Mesenchymal stem cell (in vitro differentiated cells and primary cell): Measurements from ENCODE around the gene GAS6.
A peak's percentile ranks its signal among the peaks of the same experiment; 100 is the strongest.

Experiments
- DNase-seq: peaks from one replicate; pipeline ENCODE4 v3.0.0-alpha.2; 2013
- H2AFZ ChIP-seq: one replicate; pipeline ENCODE4 v1.6.1; 2013; ENCODE audit warnings: low read depth, mild to moderate bottlenecking, control low read depth, inconsistent platforms, low read length, moderate library complexity
- H2AK5ac ChIP-seq: 2 replicates; pipeline ENCODE4 v1.6.1; 2013; ENCODE audit warnings: low read length, moderate library complexity, mild to moderate bottlenecking, inconsistent platforms; ENCODE audit not compliant: severe bottlenecking
- H2BK120ac ChIP-seq: one replicate; pipeline ENCODE4 v1.6.1; 2013; ENCODE audit warnings: low read depth, mild to moderate bottlenecking, inconsistent platforms, low read length, moderate library complexity
- H2BK12ac ChIP-seq, 2 experiments: one replicate each; pipeline ENCODE4 v1.6.1; 2013; ENCODE audit warnings: inconsistent platforms in 2 of 2, low read length in 2 of 2, mild to moderate bottlenecking in 2 of 2, moderate library complexity in 2 of 2, control low read depth in 1 of 2
- H2BK15ac ChIP-seq: one replicate; pipeline ENCODE4 v1.6.1; 2013; ENCODE audit warnings: mild to moderate bottlenecking, low read depth, inconsistent platforms; ENCODE audit not compliant: poor library complexity, severe bottlenecking
- H2BK5ac ChIP-seq: 2 replicates; pipeline ENCODE4 v1.6.1; 2013; ENCODE audit warnings: low read depth, mild to moderate bottlenecking, low read length, control low read depth, inconsistent platforms; ENCODE audit not compliant: poor library complexity, severe bottlenecking
- H3K14ac ChIP-seq, 2 experiments: one replicate each; pipeline ENCODE4 v1.6.1; 2013; ENCODE audit warnings: inconsistent platforms in 2 of 2, low read length in 2 of 2, control low read depth in 1 of 2, mild to moderate bottlenecking in 1 of 2, moderate library complexity in 1 of 2
- H3K18ac ChIP-seq, 2 experiments: one replicate each; pipeline ENCODE4 v1.6.1; 2013; ENCODE audit warnings: inconsistent platforms in 2 of 2, low read length in 2 of 2, control low read depth in 1 of 2, low read depth in 1 of 2, mild to moderate bottlenecking in 1 of 2
- H3K23ac ChIP-seq, 2 experiments: one replicate each; pipeline ENCODE4 v1.6.1; 2013; ENCODE audit warnings: inconsistent platforms in 2 of 2, low read length in 2 of 2, mild to moderate bottlenecking in 2 of 2, moderate library complexity in 2 of 2, control low read depth in 1 of 2
- H3K27ac ChIP-seq: 2 replicates; pipeline ENCODE4 v1.5.1; 2013; ENCODE audit warnings: mild to moderate bottlenecking, moderate library complexity, low read length, control low read depth, inconsistent platforms; ENCODE audit not compliant: poor library complexity, severe bottlenecking
- H3K27me3 ChIP-seq, 2 experiments: 2 replicates each; pipeline versions ENCODE4 v1.6.1 to v1.7.0; 2013; ENCODE audit warnings: low read length in 2 of 2, mild to moderate bottlenecking in 2 of 2, moderate library complexity in 2 of 2, control low read depth in 1 of 2, inconsistent platforms in 1 of 2; ENCODE audit not compliant: control insufficient read depth in 1 of 2, insufficient read depth in 1 of 2
- H3K36me3 ChIP-seq, 2 experiments: 2 replicates each; pipeline versions ENCODE4 v1.6.1 to v1.7.0; 2013; ENCODE audit warnings: low read length in 2 of 2, control low read depth in 1 of 2, inconsistent platforms in 1 of 2, low read depth in 1 of 2, mild to moderate bottlenecking in 1 of 2; ENCODE audit not compliant: insufficient read depth in 2 of 2, control insufficient read depth in 1 of 2
- H3K4ac ChIP-seq, 2 experiments: one replicate each; pipeline ENCODE4 v1.6.1; 2013; ENCODE audit warnings: inconsistent platforms in 2 of 2, low read length in 2 of 2, mild to moderate bottlenecking in 2 of 2, moderate library complexity in 2 of 2, control low read depth in 1 of 2, low read depth in 1 of 2
- H3K4me1 ChIP-seq: 2 replicates; pipeline ENCODE4 v1.6.1; 2013; ENCODE audit warnings: low read depth, low read length, control low read depth; ENCODE audit not compliant: control insufficient read depth, insufficient read depth
- H3K4me2 ChIP-seq: 2 replicates; pipeline ENCODE4 v1.6.1; 2013; ENCODE audit warnings: low read length, mild to moderate bottlenecking, inconsistent platforms; ENCODE audit not compliant: poor library complexity, severe bottlenecking
- H3K4me3 ChIP-seq, 2 experiments: 2 replicates each; pipeline versions ENCODE4 v1.5.1 to v1.7.0; 2013; ENCODE audit warnings: low read length in 2 of 2, mild to moderate bottlenecking in 2 of 2, control low read depth in 1 of 2, low read depth in 1 of 2; ENCODE audit not compliant: insufficient read depth in 1 of 2
- H3K79me1 ChIP-seq: replicated peaks from 2 replicates; pipeline ENCODE4 v1.6.1; 2013; ENCODE audit warnings: mild to moderate bottlenecking, control low read depth, low read length, inconsistent platforms; ENCODE audit not compliant: poor library complexity, severe bottlenecking
- H3K9ac ChIP-seq: 2 replicates; pipeline ENCODE4 v1.7.0; 2013; ENCODE audit warnings: mild to moderate bottlenecking, low read length, moderate library complexity
- H3K9me3 ChIP-seq: 2 replicates; pipeline ENCODE4 v1.7.0; 2013; ENCODE audit warnings: mild to moderate bottlenecking, low read length; ENCODE audit not compliant: control insufficient read depth
- H4K8ac ChIP-seq: one replicate; pipeline ENCODE4 v1.6.1; 2013; ENCODE audit warnings: inconsistent platforms, mild to moderate bottlenecking, low read length, moderate library complexity
- H4K91ac ChIP-seq: one replicate; pipeline ENCODE4 v1.6.1; 2013; ENCODE audit warnings: mild to moderate bottlenecking, low read length, inconsistent platforms
- WGBS: methylation state at CpG from one replicate; pipeline ENCODE4 v1.1.7; 2013; ENCODE audit warnings: mixed read lengths; 5-methylcytosine and 5-hydroxymethylcytosine counted together

GAS6 gene

GRCh38 chr13:113813749-113814434 is 50.0 kb downstream of the GAS6 start:
- Histone ChIP-seq H3K4me1 (peaks cover 53% of the 10 kb centered on the region), H4K91ac (peak overlapping the region; percentile 72), H2AK5ac (peak overlapping the region; percentile 86), H3K4me3 (no peak overlapping the region), H3K4ac (peak overlapping the region in 1 of 2 experiments; percentile 4), H2BK5ac (no peak overlapping the region), H2AFZ (no peak overlapping the region), H2BK120ac (no peak overlapping the region), H3K9ac (no peak overlapping the region), H3K79me1 (no peaks in the 10 kb centered on the region), H2BK15ac (peak overlapping the region; percentile 35), H2BK12ac (peak overlapping the region in 1 of 2 experiments; percentile 45), H3K36me3 (peaks cover 0 to 27% of the 10 kb centered on the region in 2 experiments), H3K23ac (no peak overlapping the region), H3K27ac (peak overlapping the region; percentile 58), H3K9me3 (peaks cover under 1% of the 10 kb centered on the region), H4K8ac (peak overlapping the region; percentile 45), H3K18ac (peak overlapping the region in 1 of 2 experiments; percentile 23), H3K27me3 (no peaks in the 10 kb centered on the region), H3K4me2 (peak overlapping the region; percentile 58), H3K14ac (no peak overlapping the region)
- no peak for DNase-seq
- 78% methylated on average over 28 of the region's 28 CpGs for WGBS

DNA sequence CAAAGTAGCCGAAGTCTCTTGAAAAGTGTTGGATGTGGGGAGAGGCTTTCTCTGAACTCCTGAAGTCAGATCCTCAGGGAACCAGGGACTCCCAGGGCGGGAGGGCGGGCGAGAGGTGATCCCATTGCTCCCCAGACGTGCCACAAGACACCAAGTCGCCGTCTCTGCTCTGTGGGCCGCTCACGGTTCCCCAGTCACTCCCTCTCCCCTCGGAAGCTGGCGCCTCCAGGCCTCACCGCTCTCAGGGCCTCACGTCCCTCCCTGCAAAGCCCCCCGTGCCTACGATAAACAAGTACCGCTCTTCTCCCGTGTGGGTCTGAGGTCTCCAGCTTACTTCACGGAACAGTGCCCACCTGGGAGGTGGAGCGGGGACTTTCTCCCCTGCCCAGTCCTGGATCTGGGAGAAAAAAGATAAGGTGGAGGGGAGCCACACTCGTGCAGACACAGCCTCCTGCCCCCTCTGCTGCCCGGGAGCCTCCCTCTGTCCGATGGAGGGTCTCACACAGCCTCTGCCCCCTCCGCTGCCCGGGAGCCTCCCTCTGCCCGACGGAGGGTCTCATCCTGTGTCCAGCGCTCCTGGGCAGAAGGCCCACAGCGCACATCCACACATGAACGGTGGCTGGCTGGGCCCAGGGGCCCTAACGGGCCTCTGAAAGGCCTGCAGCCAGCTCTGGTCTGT is 50.7 kb downstream of the GAS6 start:
- Histone ChIP-seq H2AFZ (no peak overlapping the region), H3K18ac (peak overlapping the region in 1 of 2 experiments; percentile 83), H4K91ac (no peak overlapping the region), H3K4me3 (no peak overlapping the region), H2BK15ac (no peak overlapping the region), H3K4ac (peak overlapping the region in 1 of 2 experiments; percentile 46), H3K4me2 (no peak overlapping the region), H3K27me3 (no peaks in the 10 kb centered on the region), H3K27ac (no peak overlapping the region), H2BK120ac (no peak overlapping the region), H3K9ac (no peak overlapping the region), H3K14ac (peak overlapping the region in 1 of 2 experiments; percentile 79), H4K8ac (no peak overlapping the region), H3K36me3 (peaks cover 0 to 20% of the 10 kb centered on the region in 2 experiments), H3K79me1 (no peaks in the 10 kb centered on the region), H3K23ac (no peak overlapping the region), H2BK5ac (no peak overlapping the region), H2AK5ac (peak overlapping the region; percentile 87), H3K9me3 (peaks cover 3% of the 10 kb centered on the region), H3K4me1 (peaks cover 47% of the 10 kb centered on the region), H2BK12ac (peak overlapping the region in 1 of 2 experiments; percentile 80)
- no peak for DNase-seq
- WGBS, result 92% methylated on average over 30 of the region's 30 CpGs

DNA sequence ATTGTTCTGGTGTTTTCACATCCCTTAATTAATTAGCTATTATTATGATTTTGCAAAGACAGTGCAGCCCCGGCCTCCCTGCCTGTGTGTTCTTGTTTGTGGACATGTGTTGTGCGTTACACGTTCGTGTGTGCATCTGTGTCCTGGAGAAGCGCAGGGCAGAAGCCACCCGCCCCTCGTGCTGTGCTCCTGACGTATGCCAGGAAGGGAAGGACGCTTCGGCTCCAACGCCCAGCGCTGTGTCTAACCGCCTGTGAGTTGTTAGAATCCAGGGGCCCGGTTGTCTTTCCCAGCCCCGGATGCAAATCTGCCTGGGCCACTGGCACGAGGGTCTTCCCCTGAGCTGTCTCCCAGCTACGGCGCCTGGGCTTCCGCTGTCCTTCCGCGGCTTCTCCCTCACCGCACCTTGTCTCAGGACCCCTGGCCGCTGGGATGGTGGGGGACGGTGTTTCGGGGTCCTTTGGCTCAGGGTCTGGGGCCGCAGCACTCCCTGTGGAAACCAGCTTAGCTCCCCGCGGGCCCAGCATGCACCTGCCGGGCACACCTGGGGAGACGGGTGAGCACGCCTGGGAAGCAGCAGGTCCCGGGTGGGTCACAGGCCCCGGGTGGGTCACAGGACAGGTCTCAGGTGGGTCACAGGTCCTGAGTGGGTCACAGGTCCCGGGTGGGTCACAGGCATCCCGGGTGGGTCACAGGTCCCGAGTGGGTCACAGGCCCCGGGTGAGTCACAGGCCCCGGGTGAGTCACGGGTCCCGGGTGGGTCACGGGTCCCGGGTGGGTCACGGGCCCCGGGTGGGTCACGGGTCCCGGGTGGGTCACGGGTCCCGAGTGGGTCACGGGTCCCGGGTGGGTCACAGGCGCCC is 51.5 kb downstream of the GAS6 start:
- Histone ChIP-seq H3K4me2 (no peak overlapping the region), H3K18ac (no peak overlapping the region), H3K14ac (no peak overlapping the region), H2BK120ac (no peak overlapping the region), H2AFZ (no peak overlapping the region), H4K91ac (no peak overlapping the region), H2BK12ac (no peak overlapping the region), H3K27me3 (no peaks in the 10 kb centered on the region), H3K9ac (no peak overlapping the region), H3K4ac (no peak overlapping the region), H3K23ac (no peak overlapping the region), H3K79me1 (no peaks in the 10 kb centered on the region), H4K8ac (no peak overlapping the region), H3K27ac (no peak overlapping the region), H3K36me3 (peaks cover 0 to 13% of the 10 kb centered on the region in 2 experiments), H2BK15ac (no peak overlapping the region), H3K9me3 (peaks cover 3% of the 10 kb centered on the region), H2BK5ac (no peak overlapping the region), H2AK5ac (no peak overlapping the region), H3K4me3 (no peak overlapping the region), H3K4me1 (peaks cover 40% of the 10 kb centered on the region)
- 81% methylated on average over 45 of the region's 51 CpGs for WGBS
- DNase-seq, result no peak
